Measurements from ENCODE around the gene NOA1.
A peak's percentile ranks its signal among the peaks of the same experiment; 100 is the strongest.

The NOA1 gene

DNA sequence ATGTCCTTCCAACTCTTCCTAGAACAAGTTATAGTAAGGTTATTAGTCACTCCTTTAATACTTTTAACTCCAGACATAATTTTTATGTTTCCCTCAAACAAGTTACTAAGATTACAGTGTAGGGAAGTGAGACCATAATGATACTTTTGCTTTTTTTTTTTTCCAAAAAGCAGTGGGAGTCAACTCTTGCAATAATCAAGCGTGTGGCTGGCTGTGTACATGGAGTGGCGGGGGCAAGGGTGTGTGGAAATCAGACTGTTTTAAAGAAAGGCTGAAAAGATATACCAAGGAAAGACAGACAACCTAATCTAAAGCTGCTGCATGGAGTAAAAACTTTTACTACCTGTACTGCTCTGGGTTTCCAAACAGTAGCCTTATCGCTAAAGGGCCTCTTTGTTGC, 4.1 kb downstream of the NOA1 start:
- Histone ChIP-seq H3K79me2 (ENCODE audit: insufficient read depth, low read length) (peaks cover 52% of the 10 kb centered on the region), H3K4me3 (ENCODE audit: low read length, poor library complexity, severe bottlenecking) (peak overlapping the region; percentile 96), H4K20me1 (ENCODE audit: insufficient read depth, low read length, poor library complexity, severe bottlenecking) (peaks cover 21% of the 10 kb centered on the region), H3K9me3 (ENCODE audit: insufficient read depth, low read depth, low read length) (peaks cover 14% of the 10 kb centered on the region), H3K27me3 (ENCODE audit: insufficient read depth, low read length, poor library complexity, severe bottlenecking) (no peaks in the 10 kb centered on the region), H3K4me2 (ENCODE audit: low read depth, low read length, poor library complexity, severe bottlenecking) (peak overlapping the region; percentile 97), H3K9ac (ENCODE audit: low read depth, low read length, poor library complexity, severe bottlenecking) (no peak overlapping the region), H3K9me2 (replicated peaks; ENCODE audit: low read depth, low read length) (no peaks in the 10 kb centered on the region), H3K4me1 (ENCODE audit: insufficient read depth, low read length, poor library complexity, severe bottlenecking) (peaks cover 17% of the 10 kb centered on the region), H2AFZ (ENCODE audit: low read length) (no peak overlapping the region), H3K36me3 (ENCODE audit: insufficient read depth, low read length) (peaks cover 42% of the 10 kb centered on the region), H3F3A (ENCODE audit: low read depth) (no peaks in the 10 kb centered on the region)
- no peak for TF ChIP-seq EZH2phosphoT487 (IDR thresholded peaks at IDR 0.05; ENCODE audit: borderline replicate concordance)
- TF ChIP-seq, protein P1, sequence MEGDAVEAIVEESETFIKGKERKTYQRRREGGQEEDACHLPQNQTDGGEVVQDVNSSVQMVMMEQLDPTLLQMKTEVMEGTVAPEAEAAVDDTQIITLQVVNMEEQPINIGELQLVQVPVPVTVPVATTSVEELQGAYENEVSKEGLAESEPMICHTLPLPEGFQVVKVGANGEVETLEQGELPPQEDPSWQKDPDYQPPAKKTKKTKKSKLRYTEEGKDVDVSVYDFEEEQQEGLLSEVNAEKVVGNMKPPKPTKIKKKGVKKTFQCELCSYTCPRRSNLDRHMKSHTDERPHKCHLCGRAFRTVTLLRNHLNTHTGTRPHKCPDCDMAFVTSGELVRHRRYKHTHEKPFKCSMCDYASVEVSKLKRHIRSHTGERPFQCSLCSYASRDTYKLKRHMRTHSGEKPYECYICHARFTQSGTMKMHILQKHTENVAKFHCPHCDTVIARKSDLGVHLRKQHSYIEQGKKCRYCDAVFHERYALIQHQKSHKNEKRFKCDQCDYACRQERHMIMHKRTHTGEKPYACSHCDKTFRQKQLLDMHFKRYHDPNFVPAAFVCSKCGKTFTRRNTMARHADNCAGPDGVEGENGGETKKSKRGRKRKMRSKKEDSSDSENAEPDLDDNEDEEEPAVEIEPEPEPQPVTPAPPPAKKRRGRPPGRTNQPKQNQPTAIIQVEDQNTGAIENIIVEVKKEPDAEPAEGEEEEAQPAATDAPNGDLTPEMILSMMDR (conservative IDR thresholded peaks at IDR 0.05; ENCODE audit: low read length): no peak

DNA sequence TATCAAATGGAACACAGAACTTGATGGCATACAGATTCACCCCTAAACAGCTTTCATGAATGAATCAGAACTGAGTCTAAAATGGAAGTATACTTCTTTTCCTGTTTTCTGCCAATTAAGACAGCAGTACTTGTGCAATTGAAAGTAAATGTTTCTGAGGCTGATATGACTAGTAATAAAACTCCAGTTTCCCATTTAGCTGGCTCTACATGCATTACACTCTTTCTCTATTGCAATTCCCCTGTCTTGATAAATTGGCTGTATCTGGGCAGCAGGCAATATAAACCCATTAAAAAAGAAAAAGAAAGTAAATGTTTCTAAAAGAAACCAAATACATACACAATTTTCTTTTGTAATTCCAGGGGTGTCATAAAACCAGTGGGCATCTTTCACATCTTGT, 4.6 kb downstream of the NOA1 start:
- H3K79me2 ChIP-seq (ENCODE audit: insufficient read depth, low read length): peaks cover 52% of the 10 kb centered on the region
- H3K36me3 ChIP-seq (ENCODE audit: insufficient read depth, low read length): peaks cover 46% of the 10 kb centered on the region
- no peak overlapping the region for H3K4me2 ChIP-seq (ENCODE audit: low read depth, low read length, poor library complexity, severe bottlenecking)
- no peak overlapping the region for H3K4me3 ChIP-seq (ENCODE audit: low read length, poor library complexity, severe bottlenecking)
- H2AFZ ChIP-seq (ENCODE audit: low read length): no peak overlapping the region
- no peak overlapping the region for H3K9ac ChIP-seq (ENCODE audit: low read depth, low read length, poor library complexity, severe bottlenecking)
- peaks cover 17% of the 10 kb centered on the region for H3K4me1 ChIP-seq (ENCODE audit: insufficient read depth, low read length, poor library complexity, severe bottlenecking)
- no peaks in the 10 kb centered on the region for H3F3A ChIP-seq (ENCODE audit: low read depth)
- H3K27me3 ChIP-seq (ENCODE audit: insufficient read depth, low read length, poor library complexity, severe bottlenecking): no peaks in the 10 kb centered on the region
- peaks cover 14% of the 10 kb centered on the region for H3K9me3 ChIP-seq (ENCODE audit: insufficient read depth, low read depth, low read length)
- H4K20me1 ChIP-seq (ENCODE audit: insufficient read depth, low read length, poor library complexity, severe bottlenecking): peaks cover 21% of the 10 kb centered on the region
- H3K9me2 ChIP-seq (replicated peaks; ENCODE audit: low read depth, low read length): no peaks in the 10 kb centered on the region
- TF ChIP-seq, protein P1 (conservative IDR thresholded peaks at IDR 0.05; ENCODE audit: low read length): no peak
- TF ChIP-seq EZH2phosphoT487 (IDR thresholded peaks at IDR 0.05; ENCODE audit: borderline replicate concordance): no peak

DNA sequence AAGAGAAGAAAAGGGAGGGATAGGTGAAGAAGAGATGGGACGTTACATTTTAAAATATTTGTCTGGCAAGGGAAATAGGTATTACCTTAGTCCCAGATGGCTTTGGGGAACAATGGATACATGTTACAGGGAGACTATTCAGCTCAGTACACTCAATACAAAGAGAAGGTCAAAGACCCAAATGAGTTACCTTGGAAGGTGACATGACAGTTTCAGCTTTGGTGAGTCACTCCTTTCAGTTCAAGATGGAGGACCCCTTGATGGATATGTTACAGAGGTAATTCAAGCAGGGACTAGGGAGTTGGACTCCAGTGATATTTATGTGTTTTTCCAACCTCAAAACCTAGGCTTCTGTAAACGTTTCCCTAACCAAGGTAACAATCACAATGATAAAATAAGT, 5.0 kb downstream of the NOA1 start:
- no peak overlapping the region for H2AFZ ChIP-seq (ENCODE audit: low read length)
- no peaks in the 10 kb centered on the region for H3K9me2 ChIP-seq (replicated peaks; ENCODE audit: low read depth, low read length)
- H3K9ac ChIP-seq (ENCODE audit: low read depth, low read length, poor library complexity, severe bottlenecking): no peak overlapping the region
- peaks cover 17% of the 10 kb centered on the region for H3K4me1 ChIP-seq (ENCODE audit: insufficient read depth, low read length, poor library complexity, severe bottlenecking)
- H3K4me2 ChIP-seq (ENCODE audit: low read depth, low read length, poor library complexity, severe bottlenecking): no peak overlapping the region
- peaks cover 50% of the 10 kb centered on the region for H3K36me3 ChIP-seq (ENCODE audit: insufficient read depth, low read length)
- H3K79me2 ChIP-seq (ENCODE audit: insufficient read depth, low read length): peaks cover 52% of the 10 kb centered on the region
- H3K9me3 ChIP-seq (ENCODE audit: insufficient read depth, low read depth, low read length): peaks cover 14% of the 10 kb centered on the region
- no peaks in the 10 kb centered on the region for H3K27me3 ChIP-seq (ENCODE audit: insufficient read depth, low read length, poor library complexity, severe bottlenecking)
- no peak overlapping the region for H3K4me3 ChIP-seq (ENCODE audit: low read length, poor library complexity, severe bottlenecking)
- H3F3A ChIP-seq (ENCODE audit: low read depth): no peaks in the 10 kb centered on the region
- TF ChIP-seq, protein P1 (conservative IDR thresholded peaks at IDR 0.05; ENCODE audit: low read length): no peak
- TF ChIP-seq EZH2phosphoT487 (IDR thresholded peaks at IDR 0.05; ENCODE audit: borderline replicate concordance): no peak
- H4K20me1 ChIP-seq (ENCODE audit: insufficient read depth, low read length, poor library complexity, severe bottlenecking): peaks cover 21% of the 10 kb centered on the region
